Suprapubic skin (tissue), 4 donors: ENCODE data around the gene MAG. TPM values are rescaled to one million over a fixed set of nuclear protein-coding genes. Genes with fewer than 3 reads are reported as not detected.

Experiments
- DNase-seq, 2 donors: peaks; one replicate each; pipeline ENCODE4 v3.0.0-alpha.2; 2019; ENCODE audit warnings: low spot score in 2 of 2
- H3K27ac ChIP-seq: fragments of 200-600 bp; sonication (generic); one replicate; pipeline ENCODE4 v1.5.1; 2019
- H3K27me3 ChIP-seq: fragments of 200-600 bp; sonication (generic); one replicate; pipeline ENCODE4 v1.5.1; 2019
- H3K36me3 ChIP-seq: fragments of 200-600 bp; sonication (generic); one replicate; pipeline ENCODE4 v1.5.1; 2019
- H3K4me1 ChIP-seq: fragments of 200-600 bp; sonication (generic); one replicate; pipeline ENCODE4 v1.5.1; 2019
- H3K4me3 ChIP-seq: fragments of 200-600 bp; sonication (generic); one replicate; pipeline ENCODE4 v1.5.1; 2019; ENCODE audit warnings: mild to moderate bottlenecking
- H3K9me3 ChIP-seq: fragments of 200-600 bp; sonication (generic); one replicate; pipeline ENCODE4 v1.5.1; 2019
- EP300 ChIP-seq: sonication (generic); formaldehyde crosslinking; IDR thresholded peaks from one replicate; pipeline ENCODE4 v1.6.1; 2017; ENCODE audit warnings: antibody characterized with exemption
- POLR2A ChIP-seq, 2 donors: fragments of 450-650 bp; IDR thresholded peaks; one replicate each; pipeline ENCODE4 v1.6.1; 2017; ENCODE audit warnings: antibody characterized with exemption in 2 of 2, mild to moderate bottlenecking in 2 of 2, moderate library complexity in 2 of 2
- POLR2AphosphoS5 ChIP-seq, 3 donors: sonication (generic); formaldehyde crosslinking; IDR thresholded peaks; one replicate each; pipeline ENCODE4 v1.6.1; 2017; ENCODE audit warnings: antibody characterized with exemption in 3 of 3
- WGBS: methylation state at CpG from one replicate; pipeline ENCODE4 v1.1.5; 2018; 5-methylcytosine and 5-hydroxymethylcytosine counted together
- total RNA-seq, 4 donors: library from RNA; depleted of rRNA; stranded (reverse); fragments of >200 nt; gene quantifications; one replicate each; pipeline ENCODE4 v1.1.0, GENCODE V29; 2016
- TF ChIP-seq, protein P1 (sequence below), 2 donors: fragments of 200-600 bp in 1 of 2; fragments of 450-650 bp in 1 of 2; sonication (generic) in 1 of 2; IDR thresholded peaks; one replicate each; pipeline ENCODE4 v1.5.1; 2016 to 2019; ENCODE audit warnings: antibody characterized with exemption in 2 of 2, mild to moderate bottlenecking in 1 of 2, moderate library complexity in 1 of 2

Gene MAG
- total RNA-seq, 4 donors from 2014 or later: not detected

DNA sequence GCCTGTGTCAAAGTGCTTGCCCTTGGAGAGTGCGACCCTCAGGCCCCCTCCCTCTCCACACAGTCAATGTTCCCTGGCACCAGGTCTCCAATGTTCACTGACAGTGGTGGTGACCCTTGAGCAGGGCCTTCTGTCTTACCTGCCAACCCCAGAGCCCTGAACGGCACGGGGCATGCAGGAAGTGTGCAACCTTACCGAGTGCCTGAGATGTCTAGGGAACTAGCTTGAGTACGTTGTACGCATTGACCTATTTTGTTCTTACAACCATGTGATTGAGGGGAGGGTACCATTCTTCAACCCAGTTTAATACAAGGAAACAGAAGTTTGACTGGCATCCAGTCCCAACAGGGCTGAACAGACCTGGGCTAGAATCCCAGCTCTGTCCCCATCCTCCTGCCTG is 13.2 kb downstream of the MAG start:
- Histone ChIP-seq H3K36me3 (no peaks in the 10 kb centered on the region), H3K27ac (no peak overlapping the region), H3K4me1 (no peaks in the 10 kb centered on the region), H3K4me3 (no peak overlapping the region), H3K9me3 (no peaks in the 10 kb centered on the region), H3K27me3 (peaks cover 14% of the 10 kb centered on the region)
- DNase-seq: no peak
- TF ChIP-seq POLR2AphosphoS5 (IDR thresholded peaks at IDR 0.05) (no peak), POLR2A (IDR thresholded peaks at IDR 0.05) (no peak), EP300 (no peak)
- TF ChIP-seq, protein P1, sequence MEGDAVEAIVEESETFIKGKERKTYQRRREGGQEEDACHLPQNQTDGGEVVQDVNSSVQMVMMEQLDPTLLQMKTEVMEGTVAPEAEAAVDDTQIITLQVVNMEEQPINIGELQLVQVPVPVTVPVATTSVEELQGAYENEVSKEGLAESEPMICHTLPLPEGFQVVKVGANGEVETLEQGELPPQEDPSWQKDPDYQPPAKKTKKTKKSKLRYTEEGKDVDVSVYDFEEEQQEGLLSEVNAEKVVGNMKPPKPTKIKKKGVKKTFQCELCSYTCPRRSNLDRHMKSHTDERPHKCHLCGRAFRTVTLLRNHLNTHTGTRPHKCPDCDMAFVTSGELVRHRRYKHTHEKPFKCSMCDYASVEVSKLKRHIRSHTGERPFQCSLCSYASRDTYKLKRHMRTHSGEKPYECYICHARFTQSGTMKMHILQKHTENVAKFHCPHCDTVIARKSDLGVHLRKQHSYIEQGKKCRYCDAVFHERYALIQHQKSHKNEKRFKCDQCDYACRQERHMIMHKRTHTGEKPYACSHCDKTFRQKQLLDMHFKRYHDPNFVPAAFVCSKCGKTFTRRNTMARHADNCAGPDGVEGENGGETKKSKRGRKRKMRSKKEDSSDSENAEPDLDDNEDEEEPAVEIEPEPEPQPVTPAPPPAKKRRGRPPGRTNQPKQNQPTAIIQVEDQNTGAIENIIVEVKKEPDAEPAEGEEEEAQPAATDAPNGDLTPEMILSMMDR (IDR thresholded peaks at IDR 0.05): no peak
- WGBS: 81% methylated on average over 6 of the region's 6 CpGs

DNA sequence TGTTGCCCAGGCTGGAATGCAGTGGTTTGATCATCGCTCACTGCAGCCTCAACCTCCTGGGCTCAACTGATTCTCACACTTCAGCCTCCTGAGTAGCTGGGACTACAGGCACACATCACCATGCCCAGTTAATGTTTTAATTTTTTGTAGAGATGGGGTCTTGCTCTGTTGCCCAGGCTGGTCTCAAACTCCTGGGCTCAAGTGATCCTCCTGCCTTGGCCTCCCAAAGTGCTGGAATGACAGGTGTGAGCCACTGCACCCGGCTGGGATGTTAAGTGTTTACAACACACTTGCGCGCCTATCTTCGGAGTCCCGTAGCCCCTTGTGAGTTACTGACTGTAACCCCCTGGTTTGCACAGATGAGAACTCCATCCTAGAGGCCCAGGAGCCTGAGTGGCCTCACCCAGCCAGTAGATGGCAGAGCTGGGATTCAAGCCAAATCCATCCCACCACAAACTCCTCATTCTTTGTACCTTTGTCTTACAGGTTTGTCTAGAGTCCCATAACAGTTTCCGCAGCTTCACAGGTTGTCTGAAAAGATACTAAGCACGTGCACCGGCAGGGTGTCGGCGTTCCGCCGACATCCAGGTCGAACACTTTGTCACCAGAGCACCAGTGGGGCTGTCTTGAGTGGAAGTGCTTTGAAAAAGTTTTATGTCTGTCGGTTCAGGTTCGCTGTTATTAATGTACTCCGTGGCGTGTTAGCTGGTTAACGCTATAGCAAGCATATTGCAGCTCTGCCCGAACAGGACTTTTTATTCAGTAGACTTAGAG is 14.7 kb downstream of the MAG start:
- Histone ChIP-seq H3K27ac (no peak overlapping the region), H3K27me3 (peaks cover 6% of the 10 kb centered on the region), H3K4me3 (no peak overlapping the region), H3K4me1 (no peaks in the 10 kb centered on the region), H3K9me3 (no peaks in the 10 kb centered on the region), H3K36me3 (no peaks in the 10 kb centered on the region)
- no peak for TF ChIP-seq POLR2A (IDR thresholded peaks at IDR 0.05)
- no peak for TF ChIP-seq POLR2AphosphoS5 (IDR thresholded peaks at IDR 0.05)
- TF ChIP-seq EP300: no peak
- TF ChIP-seq, protein P1 (IDR thresholded peaks at IDR 0.05): no peak
- DNase-seq: peak in 1 of 2 donors; percentile 32
- WGBS: 83% methylated on average over 19 of the region's 20 CpGs

DNA sequence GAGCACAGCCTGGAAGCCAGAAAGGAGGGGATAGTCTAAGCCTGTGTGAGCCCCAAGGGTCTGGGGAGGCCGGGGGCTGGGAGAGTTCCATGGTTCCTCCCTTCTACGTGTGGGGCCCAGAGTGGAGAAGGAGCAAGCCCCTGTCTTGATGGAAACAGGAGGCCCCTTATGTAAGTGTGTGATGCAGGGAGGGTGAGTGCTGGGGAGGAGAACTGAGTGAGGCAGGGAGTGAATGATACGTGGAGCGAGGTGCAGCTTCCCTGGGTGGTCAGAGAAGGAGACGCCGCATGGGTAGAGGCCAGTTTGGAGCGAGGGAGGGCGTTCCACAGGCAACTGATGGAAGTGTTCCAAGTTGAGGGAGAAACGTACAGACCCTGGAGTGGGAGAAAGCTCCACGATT is 16.0 kb downstream of the MAG start:
- DNase-seq: peak in 1 of 2 donors; percentile 31
- Histone ChIP-seq H3K27ac (no peak overlapping the region), H3K27me3 (no peaks in the 10 kb centered on the region), H3K9me3 (no peaks in the 10 kb centered on the region), H3K4me1 (no peaks in the 10 kb centered on the region), H3K4me3 (no peak overlapping the region), H3K36me3 (no peaks in the 10 kb centered on the region)
- TF ChIP-seq EP300: no peak
- TF ChIP-seq, protein P1 (IDR thresholded peaks at IDR 0.05): no peak
- TF ChIP-seq POLR2AphosphoS5 (IDR thresholded peaks at IDR 0.05): no peak
- TF ChIP-seq POLR2A (IDR thresholded peaks at IDR 0.05): no peak
- WGBS: 69% methylated on average over 10 of the region's 10 CpGs

DNA sequence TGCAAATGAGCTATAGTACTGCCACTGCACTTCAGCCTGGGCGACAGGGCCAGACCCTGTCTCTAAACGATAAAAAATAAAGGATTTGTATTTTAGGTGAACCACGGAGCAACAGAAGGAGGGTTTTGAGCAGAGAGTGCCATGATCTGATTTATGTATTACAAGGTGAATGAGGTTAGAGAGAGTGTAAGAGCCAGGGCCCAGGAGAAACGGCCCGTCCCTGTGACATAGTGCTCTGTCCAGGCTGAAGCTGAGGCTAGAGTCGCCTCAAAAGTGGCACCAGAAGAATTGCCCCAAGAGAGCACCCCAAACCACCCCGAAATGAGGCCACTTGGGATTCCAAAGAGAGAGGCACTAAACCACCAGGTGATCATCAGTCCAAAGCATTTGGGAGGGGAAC is 16.9 kb downstream of the MAG start:
- 74% methylated on average over 7 of the region's 7 CpGs for WGBS

More for the DNA sequence above, 16.9 kb downstream of the MAG start:
- DNase-seq: no peak
- TF ChIP-seq POLR2A (IDR thresholded peaks at IDR 0.05) (no peak), EP300 (no peak), POLR2AphosphoS5 (IDR thresholded peaks at IDR 0.05) (no peak)
- TF ChIP-seq, protein P1 (IDR thresholded peaks at IDR 0.05): no peak
- Histone ChIP-seq H3K27ac (no peak overlapping the region), H3K4me1 (no peaks in the 10 kb centered on the region), H3K9me3 (no peaks in the 10 kb centered on the region), H3K27me3 (no peaks in the 10 kb centered on the region), H3K4me3 (no peak overlapping the region), H3K36me3 (no peaks in the 10 kb centered on the region)
